Adrenal gland (tissue), 5 donors: ENCODE measurements around the gene FBXO36.

Source experiments
- CTCF ChIP-seq, 6 experiments: fragments of 450-650 bp in 4 of 6; fragments of 200-600 bp in 2 of 6; sonication (generic) in 1 of 6; IDR thresholded peaks; 1 replicate in 5 of 6; 2 replicates in 1 of 6; pipeline versions ENCODE4 v1.5.1 to v1.8.0; 2016 to 2021; ENCODE audit warnings: antibody characterized with exemption in 6 of 6, mild to moderate bottlenecking in 2 of 6, moderate library complexity in 1 of 6
- POLR2A ChIP-seq, 2 donors: fragments of 450-650 bp; IDR thresholded peaks; one replicate each; pipeline ENCODE4 v1.6.1; 2017; ENCODE audit warnings: antibody characterized with exemption in 2 of 2, mild to moderate bottlenecking in 2 of 2, moderate library complexity in 1 of 2
- donor health status: DM: no; HTN: no; CAD: no.

- TF ChIP-seq CTCF (IDR thresholded peaks at IDR 0.05), result no peak
- TF ChIP-seq POLR2A (IDR thresholded peaks at IDR 0.05), result no peak
Observed at GRCh38 chr2:229969921-229970320, 47.6 kb downstream of the FBXO36 start.
